ENCODE results near the gene LPXN.

The LPXN gene

GRCh38 chr11:58511636-58512035 is 64.0 kb downstream of the LPXN start:
- no peak for DNase-seq

DNA sequence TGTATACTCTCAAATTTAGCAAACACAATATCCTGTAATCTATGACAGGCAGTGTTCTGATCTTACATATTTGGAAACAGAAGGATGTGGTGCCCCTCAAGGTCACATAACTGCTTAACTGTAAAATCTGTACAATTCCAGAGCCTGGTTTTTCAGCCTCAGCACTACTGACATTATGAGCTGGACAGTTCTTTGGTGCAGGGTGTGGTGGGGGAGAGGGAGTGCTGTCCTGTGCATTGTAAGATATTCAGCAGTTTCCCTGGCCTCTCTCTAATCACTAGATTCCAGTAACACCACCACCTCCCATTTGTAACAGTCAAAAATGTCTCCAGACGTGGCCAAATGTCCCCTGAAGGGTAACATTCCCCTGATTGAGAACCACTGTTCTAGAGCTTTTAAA is 65.9 kb downstream of the LPXN start:
- DNase-seq, result no peak

DNA sequence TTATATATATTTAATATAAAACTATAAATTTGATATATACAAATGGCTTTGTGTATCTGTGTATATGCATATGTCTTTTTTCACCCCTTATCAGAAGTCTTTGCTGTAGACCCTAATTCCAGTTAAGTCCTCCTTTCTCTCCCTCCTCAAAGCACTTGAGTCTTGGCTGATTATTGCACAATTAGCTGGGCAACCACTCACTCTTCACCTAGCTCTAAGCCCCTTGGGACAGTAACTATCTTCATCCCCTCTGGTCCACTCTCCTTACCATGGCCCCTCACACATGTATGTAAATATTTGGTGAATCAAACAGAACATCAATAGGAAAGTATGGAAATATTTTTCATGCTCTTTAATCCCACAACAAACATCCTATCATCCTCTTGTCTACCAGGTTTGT is 66.8 kb downstream of the LPXN start:
- no peak for DNase-seq

GRCh38 chr11:58508005-58508404 is 67.7 kb downstream of the LPXN start, which contains the start of gene OR5B21:
Gene OR5B21 (minus strand): TSS chr11:58508105. CDS start chr11:58508105, 0 bp downstream.
- no peak for DNase-seq

DNA sequence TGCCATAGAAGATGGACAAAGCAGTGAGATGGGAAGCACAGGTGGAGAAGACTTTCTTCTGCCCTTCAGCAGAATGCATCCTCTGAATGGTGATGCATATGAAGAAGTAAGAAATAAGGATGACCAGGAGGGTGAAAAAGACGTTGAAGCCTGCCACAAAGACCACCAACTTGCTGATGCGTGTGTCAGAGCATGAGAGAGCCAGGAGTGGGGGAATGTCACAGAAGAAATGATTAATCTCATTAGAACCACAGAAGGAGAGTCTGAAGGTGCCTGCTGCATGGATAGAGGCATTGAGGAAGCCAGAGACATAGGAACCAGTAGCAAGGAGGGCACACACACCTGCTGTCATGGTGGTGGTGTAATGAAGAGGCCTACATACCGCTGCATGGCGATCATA is 68.3 kb downstream of the LPXN start:
- no peak for DNase-seq

GRCh38 chr11:58506935-58507334 is 68.7 kb downstream of the LPXN start:
- no peak for DNase-seq

GRCh38 chr11:58505849-58506248 is 69.8 kb downstream of the LPXN start:
- no peak for DNase-seq

GRCh38 chr11:58504232-58504631 is 71.4 kb downstream of the LPXN start:
- no peak for DNase-seq

GRCh38 chr11:58503361-58503856 is 72.2 kb downstream of the LPXN start:
- no peak for DNase-seq

DNA sequence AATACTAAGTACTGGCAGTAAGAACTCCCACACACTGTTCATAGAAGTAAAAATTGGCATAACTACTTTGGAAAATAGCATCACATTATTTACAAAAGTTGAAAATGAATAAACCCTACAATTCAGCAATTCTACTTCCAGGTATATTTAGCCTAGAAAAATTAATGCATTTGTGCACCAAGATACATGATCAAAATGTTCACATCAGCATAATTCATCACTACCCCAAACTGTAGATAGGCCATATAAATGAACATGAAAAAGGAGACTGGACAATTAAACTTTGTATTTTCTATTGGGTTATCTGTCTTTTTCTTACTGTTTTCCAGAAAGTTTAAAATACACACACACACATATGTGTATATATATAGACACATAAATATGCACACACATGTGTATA is 73.7 kb downstream of the LPXN start:
- no peak for DNase-seq

DNA sequence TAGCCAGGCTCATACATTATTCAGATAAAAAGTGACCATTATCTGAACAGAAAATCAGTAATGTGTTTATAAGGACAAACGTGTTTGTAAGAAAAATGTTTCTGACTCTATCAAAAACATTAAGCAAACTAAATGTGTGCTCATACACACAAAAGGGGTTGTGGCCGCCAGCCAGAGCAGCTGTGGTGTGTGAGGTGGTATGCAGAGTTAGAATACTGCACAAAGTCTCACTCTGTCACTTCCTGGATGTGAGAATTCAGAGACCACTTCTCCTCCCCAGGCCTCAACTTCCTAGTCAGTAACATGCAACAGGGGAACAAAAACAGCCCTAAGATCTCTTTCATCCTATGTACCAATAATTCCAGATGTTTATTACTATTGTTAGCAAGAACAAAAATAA is 77.2 kb downstream of the LPXN start:
- DNase-seq, result no peak

DNA sequence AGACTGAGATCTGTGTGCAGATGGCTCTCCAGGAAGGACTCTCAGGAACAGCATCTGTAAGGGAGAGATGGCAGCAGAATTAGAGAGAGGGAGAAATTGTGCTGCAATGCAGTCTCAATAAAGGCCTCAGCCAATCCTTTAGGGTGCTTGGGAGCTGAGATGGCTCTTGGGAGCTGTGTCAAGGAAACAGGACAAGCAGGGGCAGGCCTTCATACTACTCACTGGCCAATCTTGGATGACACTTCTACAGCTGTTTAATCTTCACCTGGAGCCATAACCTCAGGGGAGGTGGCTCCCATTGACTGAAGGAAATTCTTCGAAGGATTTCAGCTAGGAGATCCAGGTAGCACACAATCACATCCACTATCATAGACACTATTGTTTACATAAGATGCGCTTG is 77.7 kb downstream of the LPXN start:
- no peak for DNase-seq

DNA sequence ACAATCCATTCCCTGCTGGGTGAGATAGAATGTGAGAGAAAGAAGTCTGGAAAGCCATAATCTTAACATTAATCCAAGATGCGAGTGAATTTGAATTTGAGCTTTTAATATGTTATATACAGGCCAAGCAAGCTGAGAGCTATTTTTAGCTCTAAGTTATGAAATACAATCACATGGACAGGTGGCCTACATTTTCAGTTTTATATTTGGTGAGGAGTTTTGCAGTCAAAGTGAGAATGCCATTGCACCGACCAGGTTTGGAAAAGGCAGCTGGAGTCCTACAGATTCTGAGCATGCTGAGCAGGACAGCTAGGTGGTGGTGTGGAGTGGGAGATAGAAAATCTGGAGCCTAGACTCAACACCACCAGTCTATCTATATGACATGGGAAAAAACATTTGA is 79.8 kb downstream of the LPXN start:
- DNase-seq, result no peak

- DNase-seq, result no peak
Observed at GRCh38 chr11:58494101-58494500, 81.6 kb downstream of the LPXN start.

- no peak for DNase-seq
Observed at GRCh38 chr11:58493676-58494075, 82.0 kb downstream of the LPXN start.

DNA sequence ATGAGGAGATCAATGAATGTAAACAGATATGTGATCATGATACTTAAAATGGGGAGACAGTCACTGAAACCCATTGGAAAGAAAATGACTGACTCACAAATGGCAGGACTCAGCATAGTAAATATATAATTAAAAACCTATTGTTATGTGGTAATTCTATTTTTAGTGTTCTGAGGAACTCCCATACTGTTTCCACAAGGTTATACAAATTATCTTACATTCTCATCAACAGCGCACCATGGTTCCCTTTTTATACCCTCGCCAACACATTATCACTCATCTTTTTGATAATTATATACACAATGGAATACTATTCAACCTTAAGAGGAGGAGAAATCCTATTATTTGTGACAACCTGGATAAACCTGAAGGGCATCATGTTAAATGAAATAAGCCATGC is 84.8 kb downstream of the LPXN start:
- no peak for DNase-seq

DNA sequence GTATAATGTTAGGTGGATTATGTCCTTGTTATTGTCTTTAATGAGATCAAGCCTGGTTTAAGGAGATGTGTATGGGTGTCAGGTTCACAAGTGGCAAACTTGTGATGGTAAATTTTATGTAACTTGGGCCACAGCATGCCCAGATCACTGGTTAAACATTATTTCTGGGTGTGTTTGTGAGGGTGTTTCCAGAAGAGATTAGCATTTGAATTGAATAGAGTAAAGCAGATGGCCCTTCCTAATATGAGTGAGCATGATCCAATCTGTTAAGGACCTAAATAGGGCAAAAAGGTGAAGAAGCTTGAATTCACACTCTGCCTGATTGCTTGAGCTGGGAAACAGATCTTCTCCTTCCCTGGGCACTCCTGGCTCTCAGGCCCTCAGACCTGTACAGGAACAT is 88.5 kb downstream of the LPXN start:
- DNase-seq, result no peak

- DNase-seq, result no peak
Observed at GRCh38 chr11:58485961-58486360, 89.7 kb downstream of the LPXN start.

Data from NCI-H510A (cell line).